ENCODE measurements around the gene CTSD.
A peak's percentile ranks its signal among the peaks of the same experiment; 100 is the strongest.

Gene CTSD

GRCh38 chr11:1729692-1730011 is 34.1 kb downstream of the CTSD start:
- no peak for DNase-seq (ENCODE audit: low read depth)

GRCh38 chr11:1728931-1729691 is 34.6 kb downstream of the CTSD start:
- no peak for DNase-seq (ENCODE audit: low read depth)

GRCh38 chr11:1728301-1728700 is 35.4 kb downstream of the CTSD start:
- no peak for DNase-seq (ENCODE audit: low read depth)

- DNase-seq (ENCODE audit: low read depth), result no peak
These were observed 35.9 kb downstream of the CTSD start for GRCh38 chr11:1727861-1728260.

- no peak for DNase-seq (ENCODE audit: low read depth)
These were observed 36.5 kb downstream of the CTSD start for GRCh38 chr11:1727096-1727690.

- no peak for DNase-seq (ENCODE audit: low read depth)
These were observed 43.9 kb downstream of the CTSD start for GRCh38 chr11:1719781-1720180.

- DNase-seq (ENCODE audit: low read depth), result no peak
These were observed 45.4 kb downstream of the CTSD start for GRCh38 chr11:1718326-1718725.

- no peak for DNase-seq (ENCODE audit: low read depth)
These were observed 46.0 kb downstream of the CTSD start for GRCh38 chr11:1717745-1718144.

GRCh38 chr11:1714908-1715885 is 48.5 kb downstream of the CTSD start:
- DNase-seq (ENCODE audit: low read depth), result no peak

- no peak for DNase-seq (ENCODE audit: low read depth)
These were observed 55.0 kb downstream of the CTSD start for GRCh38 chr11:1708716-1709115.

- DNase-seq (ENCODE audit: low read depth), result no peak
These were observed 56.0 kb downstream of the CTSD start for GRCh38 chr11:1707751-1708150.

GRCh38 chr11:1706634-1707400 is 56.9 kb downstream of the CTSD start:
- peak; percentile 7 for DNase-seq (ENCODE audit: low read depth)

GRCh38 chr11:1705126-1706052 is 58.3 kb downstream of the CTSD start:
- DNase-seq (ENCODE audit: low read depth), result peak; percentile 5

GRCh38 chr11:1703146-1703545 is 60.6 kb downstream of the CTSD start:
- DNase-seq (ENCODE audit: low read depth), result no peak
